GM19397 (cell line): ENCODE measurements around the gene SIT1.
"Not testable (repeated sequence)": the region's sequence is repeated elsewhere in the genome, so short reads cannot be mapped to it uniquely, and the experiment has no call there.

Experiments
- ATAC-seq: cut with Tn5 transposase; IDR thresholded peaks from one replicate; pipeline ENCODE4 v1.9.1; 2021; ENCODE audit warnings: mild to moderate bottlenecking, moderate library complexity; ENCODE audit not compliant: unreplicated experiment

The SIT1 gene

GRCh38 chr9:35660966-35661415 lies 10.3 kb upstream of the SIT1 start:
- no peak for ATAC-seq

DNA sequence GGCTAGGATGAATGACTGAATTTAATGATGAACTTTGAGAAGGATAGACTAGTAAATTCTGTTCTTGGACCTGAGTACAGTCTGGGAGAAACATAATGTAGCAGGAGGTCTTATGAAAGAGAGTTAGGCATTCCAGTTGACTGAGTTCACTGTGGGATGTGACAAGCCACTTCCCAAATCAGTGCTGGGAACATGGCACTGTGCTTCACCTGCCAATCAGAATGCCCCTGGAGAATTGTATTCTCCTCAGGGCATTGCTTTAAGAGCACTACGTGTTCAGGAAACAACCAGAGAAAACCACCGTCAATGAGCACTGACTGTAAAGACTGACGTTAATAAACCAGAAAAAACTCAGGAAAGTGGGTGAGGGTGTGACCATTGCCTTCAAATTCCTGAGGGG lies 8.6 kb upstream of the SIT1 start:
- no peak for ATAC-seq

DNA sequence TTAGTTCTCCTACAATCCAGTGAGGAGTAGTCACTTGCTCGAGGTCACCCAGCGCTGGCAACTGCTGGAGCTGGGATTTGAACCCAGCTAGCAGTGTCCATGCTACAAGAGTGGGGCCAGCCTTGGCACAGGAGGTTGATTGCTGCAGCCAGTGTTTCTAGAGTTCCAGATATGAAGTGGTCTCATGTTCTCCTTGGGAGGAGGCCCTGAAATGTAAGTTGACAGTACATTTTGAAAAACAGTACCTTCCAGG lies 8.2 kb upstream of the SIT1 start:
- no peak for ATAC-seq

DNA sequence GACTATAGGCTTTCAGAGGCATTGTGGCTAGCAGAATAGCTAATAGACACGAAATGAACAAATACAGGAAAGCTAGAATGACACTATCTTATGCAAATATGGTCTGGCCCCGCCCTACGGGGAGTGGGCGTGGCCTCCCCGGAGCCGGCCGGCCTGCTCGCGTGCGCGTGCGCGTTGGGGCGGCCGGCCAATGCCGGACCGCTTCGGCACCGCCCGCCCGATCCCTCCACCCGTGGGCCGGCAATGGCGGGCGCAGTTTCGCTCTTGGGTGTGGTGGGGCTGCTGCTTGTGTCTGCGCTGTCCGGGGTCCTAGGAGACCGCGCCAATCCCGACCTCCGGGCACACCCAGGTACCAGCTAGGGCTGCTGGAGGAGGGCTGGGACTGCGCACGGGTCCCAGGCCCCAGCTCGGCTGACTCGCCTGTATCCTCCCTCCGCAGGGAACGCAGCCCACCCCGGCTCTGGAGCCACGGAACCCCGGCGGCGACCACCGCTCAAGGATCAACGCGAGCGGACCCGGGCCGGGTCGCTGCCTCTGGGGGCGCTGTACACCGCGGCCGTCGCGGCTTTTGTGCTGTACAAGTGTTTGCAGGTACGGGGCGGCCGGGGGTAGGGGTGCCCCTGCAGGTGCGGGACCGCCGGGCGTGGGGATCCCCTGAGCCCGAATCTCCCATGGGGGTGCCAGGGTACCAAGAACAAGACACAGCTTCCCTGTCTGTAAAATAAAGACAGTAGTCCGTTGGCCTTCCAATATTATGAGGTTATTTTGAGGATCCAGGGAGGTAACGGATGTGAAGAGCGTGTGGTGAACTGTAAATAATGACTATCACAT lies 7.6 kb upstream of the SIT1 start, which contains the start of gene CCDC107:
CCDC107 (plus strand) TSS at position 156 of the 831 bp plus-strand sequence; CDS start at position 244, 88 bp downstream.
- ATAC-seq: peak; percentile 66

GRCh38 chr9:35657546-35658136 lies 6.9 kb upstream of the SIT1 start, which contains the start of gene RMRP:
Gene RMRP (minus strand): TSS chr9:35658019.
- ATAC-seq: peak; percentile 81

DNA sequence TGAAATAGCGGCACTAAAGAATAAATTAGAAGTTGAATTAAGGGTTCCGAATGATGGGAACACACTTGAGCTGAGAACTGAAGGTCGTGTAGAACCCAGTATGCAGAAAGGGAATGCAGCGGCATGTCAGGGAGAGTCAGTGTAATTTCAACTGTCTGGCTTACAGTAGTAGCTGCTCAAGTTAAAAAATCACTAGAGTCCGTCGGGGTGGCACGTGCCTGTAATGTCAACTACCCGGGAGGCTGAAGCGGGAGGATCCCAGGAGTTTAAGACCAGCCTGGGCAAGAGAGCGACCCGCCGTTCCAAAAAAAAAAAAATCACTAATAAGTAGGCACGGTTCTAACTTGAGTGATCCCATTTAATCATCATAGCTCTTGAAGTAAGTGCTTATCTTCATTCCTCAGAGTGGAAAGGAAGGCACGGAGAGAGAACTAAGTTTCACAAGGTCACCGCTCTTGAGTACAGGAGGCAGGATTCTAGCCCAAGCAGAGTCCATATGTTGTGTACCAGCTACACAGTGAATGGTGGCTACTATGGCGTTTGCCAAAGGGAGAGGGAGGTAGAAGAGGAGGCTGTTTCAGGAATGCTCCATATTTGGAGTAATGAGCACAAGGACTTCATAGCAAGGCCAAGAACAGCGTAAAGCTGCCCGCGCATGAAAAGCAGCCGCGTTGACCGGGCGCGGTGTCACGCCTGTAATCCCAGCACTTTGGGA lies 6.3 kb upstream of the SIT1 start:
- ATAC-seq: no peak

GRCh38 chr9:35656348-35656747 lies 5.6 kb upstream of the SIT1 start:
- ATAC-seq: no peak

DNA sequence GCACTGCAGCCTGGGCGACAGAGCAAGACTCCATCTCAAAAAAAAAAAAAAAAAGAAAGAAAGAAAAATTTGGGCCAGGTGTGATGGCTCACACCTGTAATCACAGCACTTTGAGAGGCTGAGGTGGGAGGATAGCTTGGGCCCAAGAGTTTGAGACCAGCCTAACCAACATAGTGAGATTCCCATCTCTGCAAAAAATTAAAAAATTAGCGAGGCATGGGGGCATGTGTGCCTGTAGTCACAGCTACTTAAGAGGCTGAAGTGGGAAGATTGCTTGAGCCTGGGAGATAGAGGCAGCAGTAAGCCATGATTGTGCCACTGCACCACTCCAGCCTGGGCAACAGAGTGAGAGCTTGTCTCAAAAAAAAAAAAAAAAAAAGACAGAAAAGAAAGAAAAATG lies 2.9 kb upstream of the SIT1 start:
- ATAC-seq: no peak

- no peak for ATAC-seq
These were observed 2.1 kb upstream of the SIT1 start for GRCh38 chr9:35652829-35653209.

DNA sequence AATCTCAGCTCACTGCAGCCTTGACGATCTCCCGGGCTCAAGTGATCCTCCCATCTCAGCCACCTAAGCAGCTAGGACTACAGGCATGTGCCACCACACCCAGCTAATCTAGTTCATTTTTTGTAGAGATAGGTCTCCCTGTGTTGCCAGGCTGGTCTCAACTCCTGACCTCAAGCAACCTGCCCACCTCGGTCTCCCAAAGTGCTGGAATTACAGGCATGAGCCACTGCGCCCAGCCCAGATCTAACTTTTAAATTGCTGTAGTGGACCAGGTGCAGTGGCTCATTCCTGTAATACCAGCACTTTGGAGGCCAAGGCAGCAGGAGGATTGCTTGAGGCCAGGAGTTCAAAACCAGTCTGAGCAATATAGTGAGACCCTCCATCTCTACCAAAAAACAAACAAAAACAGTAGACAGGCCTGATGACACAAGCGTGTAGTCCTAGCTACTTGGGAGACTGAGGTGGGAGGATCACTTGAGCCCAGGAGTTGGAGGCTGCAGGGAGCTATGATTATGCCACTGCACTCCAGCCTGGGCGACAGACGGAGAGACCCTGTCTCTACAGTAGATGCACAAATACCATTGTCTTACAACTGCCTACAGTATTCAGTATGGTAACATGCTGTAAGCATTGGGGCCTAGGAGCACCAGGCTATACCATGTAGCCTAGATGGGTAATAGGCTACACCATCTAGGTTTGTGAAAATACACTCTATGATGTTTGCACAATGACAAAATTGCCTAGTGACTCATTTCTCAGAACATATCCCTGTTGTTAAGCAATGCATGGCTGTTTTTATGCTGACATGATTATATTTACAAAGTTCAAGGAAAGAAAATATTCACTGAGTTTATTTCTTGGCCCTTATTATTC lies 1.5 kb upstream of the SIT1 start:
- ATAC-seq: no peak

GRCh38 chr9:35649431-35650340 lies 1.0 kb downstream of the SIT1 start:
- no peak for ATAC-seq

- ATAC-seq: peak; percentile 84
These were observed 4.0 kb downstream of the SIT1 start for GRCh38 chr9:35646533-35647265.

DNA sequence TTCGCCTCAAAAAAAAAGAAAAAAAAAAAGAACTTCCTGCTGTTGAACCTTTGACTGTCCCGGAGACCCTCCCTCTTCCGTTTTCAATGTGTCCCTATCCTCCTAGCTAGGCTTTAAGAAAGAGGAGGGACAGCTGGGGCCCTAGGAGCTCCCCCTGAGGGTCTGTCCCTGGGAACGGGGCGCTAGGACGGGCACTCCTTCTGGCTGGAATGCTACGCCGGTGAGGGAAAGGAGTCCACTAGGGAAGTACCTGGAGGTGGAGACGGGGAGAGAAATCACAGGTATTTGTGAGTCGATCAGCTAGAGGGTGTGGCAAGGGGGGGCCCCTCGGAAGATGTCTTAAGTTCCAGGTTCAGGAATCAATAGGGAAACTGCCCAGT lies 4.6 kb downstream of the SIT1 start:
- ATAC-seq: no peak

DNA sequence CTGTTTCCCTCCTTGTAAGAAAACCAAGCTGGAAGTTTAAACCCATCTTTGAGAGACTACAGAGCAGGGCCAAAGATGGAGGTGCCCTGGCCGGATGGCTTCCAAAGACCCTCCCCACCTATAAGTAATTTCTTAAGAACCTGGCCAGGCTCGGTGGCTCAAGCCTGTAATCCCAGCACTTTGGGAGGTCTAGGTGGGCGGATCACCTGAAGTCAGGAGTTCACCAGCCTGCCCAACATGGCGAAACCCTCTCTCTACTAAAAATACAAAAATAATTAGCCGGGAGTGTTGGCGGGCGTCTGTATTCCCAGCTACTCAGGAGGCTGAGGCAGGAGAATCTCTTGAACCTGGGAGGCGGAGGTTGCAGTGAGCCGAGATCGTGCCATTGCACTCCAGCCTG lies 5.0 kb downstream of the SIT1 start:
- not testable (repeated sequence) for ATAC-seq

GRCh38 chr9:35643046-35643445 lies 7.7 kb downstream of the SIT1 start:
- no peak for ATAC-seq

- not testable (repeated sequence) for ATAC-seq
These were observed 9.3 kb downstream of the SIT1 start for GRCh38 chr9:35641478-35641877.

GRCh38 chr9:35640431-35640830 lies 10.3 kb downstream of the SIT1 start:
- not testable (repeated sequence) for ATAC-seq

DNA sequence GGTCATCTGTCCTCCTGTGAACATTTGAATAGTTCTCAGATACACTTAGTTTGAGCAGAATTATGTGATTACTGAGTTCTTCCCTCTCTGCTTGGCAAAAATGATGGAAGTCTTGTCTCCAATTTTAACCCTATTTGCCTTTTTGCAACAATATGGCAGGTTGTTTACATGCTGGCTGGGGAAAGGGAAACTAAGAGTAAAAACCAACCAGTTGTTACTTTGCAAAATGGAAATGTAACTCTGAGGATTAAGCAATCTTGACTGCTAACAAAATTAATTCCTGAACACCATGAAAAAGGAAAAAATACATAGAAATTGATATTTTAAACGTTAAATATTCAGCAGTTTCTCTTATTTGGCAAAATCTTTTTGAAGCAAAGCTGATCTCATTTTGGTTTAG lies 11.1 kb downstream of the SIT1 start:
- no peak for ATAC-seq

- ATAC-seq: not testable (repeated sequence)
These were observed 11.5 kb downstream of the SIT1 start for GRCh38 chr9:35639225-35639624.
